ENCODE results near the gene ATAD3C. TPM values are rescaled to one million over a fixed set of nuclear protein-coding genes. Genes with fewer than 3 reads are reported as not detected.
A peak's percentile ranks its signal among the peaks of the same experiment; 100 is the strongest.
"Not testable (repeated sequence)": the region's sequence is repeated elsewhere in the genome, so short reads cannot be mapped to it uniquely, and the experiment has no call there.

Gene ATAD3C
- total and polyA plus RNA-seq, 7 donors = under 0.01 to 1.5 (median 0.45) TPM; not detected in 1

GRCh38 chr1:1415751-1416150 is 33.7 kb upstream of the ATAD3C start:
- WGBS, 2 donors = 84 to 87% methylated on average over 13 of the region's 13 CpGs
- Histone ChIP-seq H3K4me1 (peaks cover 0 to 21% (median 16%) of the 10 kb centered on the region in 4 donors), H3K27me3 (no peaks in the 10 kb centered on the region), H3K4me3 (no peak overlapping the region), H3K9me3 (no peaks in the 10 kb centered on the region), H3K36me3 (no peaks in the 10 kb centered on the region), H3K27ac (no peak overlapping the region)
- TF ChIP-seq CTCF (IDR thresholded peaks at IDR 0.05) = no peak
- TF ChIP-seq POLR2AphosphoS5 (IDR thresholded peaks at IDR 0.05) = no peak
- no peak for TF ChIP-seq EP300 (IDR thresholded peaks at IDR 0.05)
- no peak for TF ChIP-seq POLR2A (IDR thresholded peaks at IDR 0.05)
- intact Hi-C loops (cut with DNase I) = no loop called here
- no peak for DNase-seq

GRCh38 chr1:1417396-1417795 is 32.1 kb upstream of the ATAD3C start:
- DNase-seq; H3K9me3 ChIP-seq; H3K36me3 ChIP-seq; H3K27ac ChIP-seq; intact Hi-C loops (cut with DNase I); H3K4me3 ChIP-seq; H3K27me3 ChIP-seq: not testable (repeated sequence)
- 83 to 86% methylated on average over 5 of the region's 5 CpGs for WGBS, 2 donors
- H3K4me1 ChIP-seq = peaks cover 0 to 31% (median 23%) of the 10 kb centered on the region in 4 donors

- DNase-seq; H3K36me3 ChIP-seq; intact Hi-C loops (cut with DNase I); H3K27ac ChIP-seq; H3K9me3 ChIP-seq; H3K4me3 ChIP-seq; H3K27me3 ChIP-seq: not testable (repeated sequence)
- H3K4me1 ChIP-seq = peaks cover 0 to 31% (median 23%) of the 10 kb centered on the region in 4 donors
- whole genome bisulfite sequencing, 2 donors = 90% methylated on average over 25 of the region's 25 CpGs
Observed at GRCh38 chr1:1417825-1418463, 31.5 kb upstream of the ATAD3C start.

- Histone ChIP-seq H3K27ac (peak overlapping the region; percentile 62 to 87 (median 84)), H3K4me1 (peaks cover 0 to 31% (median 23%) of the 10 kb centered on the region in 4 donors), H3K27me3 (no peaks in the 10 kb centered on the region), H3K4me3 (peak overlapping the region in 1 of 4 donors; percentile 60), H3K9me3 (no peaks in the 10 kb centered on the region), H3K36me3 (no peaks in the 10 kb centered on the region)
- no peak for DNase-seq
- intact Hi-C loops (cut with DNase I) = no loop called here
- TF ChIP-seq POLR2AphosphoS5 (IDR thresholded peaks at IDR 0.05) = no peak
- TF ChIP-seq CTCF (IDR thresholded peaks at IDR 0.05) = no peak
- TF ChIP-seq EP300 (IDR thresholded peaks at IDR 0.05) = no peak
- no peak for TF ChIP-seq POLR2A (IDR thresholded peaks at IDR 0.05)
- 93 to 94% methylated on average over 26 of the region's 26 CpGs for WGBS, 2 donors
Observed at GRCh38 chr1:1418464-1419362, 30.8 kb upstream of the ATAD3C start.

GRCh38 chr1:1419363-1419812 is 30.1 kb upstream of the ATAD3C start:
- Histone ChIP-seq H3K27ac (peak overlapping the region; percentile 62 to 87 (median 84)), H3K4me1 (peaks cover 0 to 31% (median 23%) of the 10 kb centered on the region in 4 donors), H3K9me3 (no peaks in the 10 kb centered on the region), H3K36me3 (no peaks in the 10 kb centered on the region), H3K4me3 (peak overlapping the region; percentile 24 to 60 (median 54)), H3K27me3 (no peaks in the 10 kb centered on the region)
- DNase-seq = no peak
- WGBS, 2 donors = 88 to 92% methylated on average over 21 of the region's 21 CpGs
- intact Hi-C loops (cut with DNase I) = no loop called here
- no peak for TF ChIP-seq CTCF (IDR thresholded peaks at IDR 0.05)
- no peak for TF ChIP-seq EP300 (IDR thresholded peaks at IDR 0.05)
- no peak for TF ChIP-seq POLR2A (IDR thresholded peaks at IDR 0.05)
- no peak for TF ChIP-seq POLR2AphosphoS5 (IDR thresholded peaks at IDR 0.05)

Data from sigmoid colon (tissue), 7 donors.